NAMALWA (cell line): Measurements from ENCODE around the gene YBEY.

Source experiments
- DNase-seq: peaks from one replicate; pipeline ENCODE4 v3.0.0-alpha.2; 2015; ENCODE audit warnings: low spot score

YBEY gene

DNA sequence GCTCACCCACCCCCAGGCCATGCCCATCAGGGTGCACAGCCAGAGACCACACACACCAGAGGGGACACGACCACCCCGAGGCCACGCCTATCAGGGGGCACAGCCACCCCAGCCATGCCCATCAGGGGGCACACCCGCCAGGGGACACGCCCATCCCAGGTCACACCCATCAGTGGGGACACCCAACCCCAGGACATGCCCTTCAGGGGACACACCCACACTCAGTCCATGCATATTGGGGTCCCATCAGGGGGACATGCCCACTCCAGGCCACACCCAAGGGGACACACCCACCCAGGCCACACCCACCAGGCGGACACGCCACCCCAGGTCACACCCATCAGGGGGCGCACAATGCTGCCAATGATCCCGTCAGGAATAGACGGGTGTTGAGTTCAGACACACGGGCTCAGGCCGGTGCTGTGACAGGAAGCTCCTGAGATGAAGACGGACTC is 21.4 kb upstream of the YBEY start:
- DNase-seq = no peak

DNA sequence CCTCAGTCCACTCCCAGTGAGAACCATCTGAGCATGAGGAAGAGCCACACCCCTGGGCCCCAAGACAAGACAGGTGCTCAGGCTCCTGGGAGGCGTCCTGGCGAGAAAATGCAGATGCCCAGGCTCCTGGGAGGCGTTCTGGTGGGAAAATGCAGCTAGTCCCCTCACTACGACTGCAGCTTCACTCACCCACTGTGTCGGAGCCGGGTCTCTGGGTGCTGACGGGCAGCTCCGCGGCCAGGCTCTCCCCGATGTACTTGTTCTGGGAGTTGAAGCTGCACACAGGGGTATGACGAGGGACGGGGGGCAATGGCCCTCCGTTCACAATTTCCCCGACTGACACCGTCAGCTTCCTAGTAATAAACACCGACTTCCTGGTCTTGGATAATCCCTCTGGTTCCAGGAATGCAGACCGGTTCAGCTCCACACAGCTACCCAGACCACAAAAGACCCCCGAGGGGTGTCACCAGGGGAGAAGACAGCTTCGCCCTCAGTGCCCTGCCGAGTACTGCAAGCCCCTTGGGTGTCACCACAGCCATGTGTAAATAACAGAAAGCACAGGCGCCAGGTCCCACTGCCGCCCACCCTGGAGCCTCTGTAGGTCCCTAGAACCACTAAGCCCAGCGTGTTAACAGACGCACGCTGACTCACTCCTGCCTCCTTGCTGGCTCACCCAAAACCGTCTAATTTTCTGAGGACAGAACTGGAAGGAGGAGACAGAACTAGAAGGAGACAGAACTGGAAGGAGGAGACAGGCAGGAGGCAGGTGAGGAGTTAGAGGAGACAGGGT is 20.2 kb upstream of the YBEY start:
- no peak for DNase-seq

DNA sequence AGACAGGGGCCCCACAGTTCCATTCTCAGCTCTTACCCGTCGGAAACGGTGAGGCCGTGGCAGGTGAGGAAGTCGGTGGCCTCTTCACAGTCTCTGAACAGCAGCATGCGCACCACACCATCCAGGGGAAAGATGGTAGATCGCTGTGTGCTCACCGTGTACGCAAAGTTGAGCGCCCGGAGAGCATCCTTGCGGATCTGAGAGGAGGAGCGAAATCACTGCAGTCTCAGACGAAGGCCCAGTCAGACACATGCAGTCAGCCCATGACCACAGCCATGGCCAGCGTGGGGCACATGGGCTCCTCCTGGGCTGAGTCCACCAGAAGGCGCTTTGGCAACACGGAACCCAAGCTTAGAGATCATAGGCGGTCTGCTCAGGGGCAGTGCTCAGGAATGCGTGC is 19.2 kb upstream of the YBEY start:
- DNase-seq = no peak

DNA sequence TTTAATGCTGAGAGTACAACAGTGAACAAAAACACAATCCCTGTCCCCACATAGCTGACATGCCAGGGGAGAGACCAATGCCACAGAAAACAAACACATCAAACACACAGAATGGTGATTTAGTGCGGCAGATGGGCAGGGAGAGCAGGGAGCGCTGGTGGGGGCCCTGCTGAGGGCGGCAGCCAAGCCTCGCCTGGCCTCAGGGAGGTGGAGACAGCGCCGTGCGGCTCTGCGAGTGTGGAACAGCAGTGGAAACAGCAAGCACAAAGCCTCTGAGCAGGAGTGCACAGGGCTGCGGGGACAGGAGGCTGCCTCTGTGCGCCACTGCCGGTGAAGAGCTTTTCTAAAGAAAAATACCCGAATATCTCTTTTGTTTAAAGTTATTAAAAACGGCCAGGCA is 17.8 kb upstream of the YBEY start:
- no peak for DNase-seq

DNA sequence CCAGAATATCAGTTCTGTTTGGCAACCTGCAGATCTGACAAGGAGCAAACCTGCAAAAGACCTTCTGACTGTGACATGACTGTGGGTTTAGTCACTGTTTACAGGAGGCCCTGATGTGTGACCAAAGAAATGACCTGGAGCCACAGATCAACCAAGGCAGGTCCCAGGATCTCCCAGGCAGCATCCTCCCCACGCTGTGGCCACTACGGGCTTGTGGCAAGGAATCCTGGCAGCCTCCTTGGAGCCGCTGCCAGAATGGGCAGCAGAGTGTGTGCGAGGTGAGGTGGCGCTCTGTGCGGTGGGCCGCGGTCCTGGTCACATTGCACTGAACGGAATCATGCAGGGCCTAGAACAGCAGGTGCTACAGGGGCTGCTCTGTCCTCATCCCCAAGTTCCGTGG is 16.7 kb upstream of the YBEY start:
- DNase-seq = no peak

DNA sequence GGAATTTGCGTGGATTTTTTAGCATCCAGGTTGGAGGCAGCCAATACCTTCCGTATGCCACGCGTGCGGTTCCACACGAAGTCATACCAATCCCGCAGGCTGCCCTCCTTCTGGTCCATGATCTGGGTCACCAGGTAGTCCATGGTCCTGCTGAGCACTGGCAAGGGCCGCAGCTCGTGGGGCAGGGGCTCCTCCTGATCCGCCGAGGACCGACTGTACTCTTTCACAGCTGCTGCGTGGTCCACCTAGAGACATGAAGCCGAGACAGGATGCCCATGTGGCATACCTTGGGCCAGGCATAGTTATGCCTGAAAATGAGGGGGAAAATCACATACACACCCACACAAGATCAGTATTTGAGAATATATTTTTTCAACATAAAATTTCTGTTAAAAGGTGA is 12.8 kb upstream of the YBEY start:
- no peak for DNase-seq

DNA sequence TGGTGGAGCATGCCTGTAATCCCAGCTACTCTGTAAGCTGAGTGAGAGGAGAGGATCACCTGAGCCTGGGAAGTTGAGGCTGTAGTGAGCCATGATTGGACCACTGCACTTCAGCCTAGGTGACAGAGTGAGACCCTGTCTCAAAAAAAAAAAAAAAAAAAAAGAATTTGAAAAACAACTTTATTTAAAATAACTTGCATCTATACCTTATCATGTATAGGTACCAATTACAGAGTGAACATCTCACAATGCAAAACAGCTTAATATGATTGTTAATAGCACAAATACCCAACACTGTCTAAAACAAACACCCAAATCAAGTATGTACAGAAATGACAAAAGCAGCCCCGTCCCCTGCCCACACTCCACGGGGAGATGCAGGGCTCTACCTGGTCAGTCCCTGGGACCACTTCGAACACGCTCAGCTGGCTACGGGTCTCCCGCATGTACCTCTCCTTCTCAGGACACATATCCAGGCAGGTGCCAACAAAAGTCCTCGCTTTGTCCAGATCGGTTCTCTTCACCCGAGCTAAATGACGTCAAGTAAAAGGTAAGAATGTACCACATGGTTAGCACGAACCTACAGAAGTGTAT is 11.2 kb upstream of the YBEY start:
- no peak for DNase-seq

DNA sequence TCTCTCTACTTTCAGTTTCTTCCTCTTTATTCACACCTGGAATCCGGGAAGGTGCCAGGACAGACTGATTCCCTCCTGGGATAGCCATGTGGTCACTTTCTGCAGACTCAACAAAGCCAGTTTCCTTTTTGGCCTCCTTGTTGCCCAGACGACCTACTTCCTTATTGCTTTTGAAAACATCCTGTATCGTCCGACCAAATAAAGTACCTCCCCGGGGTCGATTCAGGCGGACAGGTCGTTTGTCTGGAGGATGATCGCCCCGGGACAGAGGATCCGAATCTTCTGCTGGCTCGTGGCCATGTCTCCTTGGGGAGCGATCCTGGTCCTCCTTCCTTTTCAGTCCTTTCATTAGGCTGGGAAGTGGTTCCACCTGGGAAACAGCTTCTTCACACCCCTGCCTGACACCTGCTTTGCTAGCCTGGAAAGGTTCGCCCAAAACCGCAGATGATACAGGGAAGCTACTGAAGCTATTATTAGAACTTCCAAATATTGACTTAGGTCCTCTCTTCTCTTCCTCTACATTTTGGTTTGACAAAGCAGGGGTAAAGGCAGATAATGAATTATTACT is 2.0 kb upstream of the YBEY start:
- no peak for DNase-seq

DNA sequence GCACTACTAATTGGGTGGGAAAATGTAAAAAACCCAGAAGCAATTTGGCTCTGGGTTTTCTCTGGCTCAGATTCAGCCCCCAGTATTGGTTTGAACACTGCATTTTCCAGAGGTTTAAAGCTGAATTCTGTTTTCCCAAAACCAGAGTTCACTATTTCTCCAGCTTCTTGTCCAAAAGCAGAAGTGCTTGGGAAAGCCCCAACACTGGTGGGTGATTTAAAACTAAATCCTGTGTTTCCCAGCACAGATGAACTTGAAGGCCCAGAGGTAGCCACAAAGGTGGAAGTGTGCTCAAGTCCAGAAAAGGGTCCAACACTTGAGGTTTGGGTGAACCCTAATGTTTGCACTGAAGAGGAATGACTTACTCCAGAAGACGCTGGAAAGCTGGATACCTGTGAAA is 1.4 kb upstream of the YBEY start:
- DNase-seq = no peak

DNA sequence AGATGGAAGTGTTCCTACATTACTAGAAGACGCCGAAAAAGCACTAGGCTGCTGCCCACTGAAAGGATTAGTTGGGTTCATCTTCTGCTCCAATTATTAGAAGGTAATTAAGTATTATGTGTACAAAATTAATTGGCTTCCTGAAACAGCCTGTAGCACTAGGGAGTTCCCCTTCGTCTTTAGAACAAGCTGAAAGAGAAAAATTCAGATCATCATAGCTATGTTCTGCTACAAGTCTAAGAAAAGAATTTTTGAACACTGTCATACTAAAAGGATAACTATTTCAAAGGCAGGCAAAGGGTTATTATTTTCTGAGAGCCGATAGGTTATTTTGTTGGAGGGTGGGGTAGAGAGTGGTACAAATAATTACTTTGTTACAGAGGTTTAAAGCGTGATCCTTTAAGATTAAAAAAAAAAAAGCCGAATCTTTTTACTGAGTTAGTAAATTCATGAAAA is 908 bp upstream of the YBEY start, which contains the start of gene MCM3AP:
Gene MCM3AP (minus strand): TSS at position 406 of the 456 bp plus-strand sequence. CDS start 325 bp downstream, at position 81.
- no peak for DNase-seq

DNA sequence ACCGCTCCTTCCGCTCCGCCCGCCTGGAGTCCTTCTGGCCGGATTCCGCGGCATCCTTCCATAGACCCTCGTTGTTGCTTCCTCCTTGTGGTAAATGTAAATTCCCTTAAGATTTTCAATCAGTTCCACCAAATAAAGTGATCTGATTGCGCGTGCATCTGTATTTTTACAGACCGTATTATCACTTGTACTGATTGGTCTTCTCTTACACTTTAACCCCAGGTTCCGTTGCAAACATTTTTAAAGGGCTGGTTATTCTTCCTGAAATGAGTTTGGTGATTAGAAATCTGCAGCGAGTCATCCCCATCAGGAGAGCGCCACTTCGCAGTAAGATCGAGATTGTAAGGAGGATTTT is 483 bp downstream of the YBEY start:
- no peak for DNase-seq

DNA sequence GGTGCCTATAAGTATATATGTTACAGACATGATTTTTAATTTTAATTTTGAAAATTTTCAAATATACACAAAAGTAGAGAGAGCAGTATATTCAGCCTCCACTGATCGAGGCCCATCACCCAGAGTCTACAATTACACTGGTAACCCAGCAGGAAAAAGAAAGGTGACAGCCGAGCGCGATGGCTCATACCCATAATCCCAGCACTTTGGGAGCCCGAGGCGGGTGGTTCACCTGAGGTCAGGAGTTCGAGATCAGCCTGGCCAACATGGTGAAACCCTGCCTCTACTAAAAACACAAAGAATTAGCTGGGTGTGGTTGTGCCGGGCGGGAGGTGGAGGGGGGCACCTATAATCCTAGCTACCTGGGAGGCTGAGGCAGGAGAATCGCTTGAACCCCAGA is 1.4 kb downstream of the YBEY start:
- DNase-seq = no peak

DNA sequence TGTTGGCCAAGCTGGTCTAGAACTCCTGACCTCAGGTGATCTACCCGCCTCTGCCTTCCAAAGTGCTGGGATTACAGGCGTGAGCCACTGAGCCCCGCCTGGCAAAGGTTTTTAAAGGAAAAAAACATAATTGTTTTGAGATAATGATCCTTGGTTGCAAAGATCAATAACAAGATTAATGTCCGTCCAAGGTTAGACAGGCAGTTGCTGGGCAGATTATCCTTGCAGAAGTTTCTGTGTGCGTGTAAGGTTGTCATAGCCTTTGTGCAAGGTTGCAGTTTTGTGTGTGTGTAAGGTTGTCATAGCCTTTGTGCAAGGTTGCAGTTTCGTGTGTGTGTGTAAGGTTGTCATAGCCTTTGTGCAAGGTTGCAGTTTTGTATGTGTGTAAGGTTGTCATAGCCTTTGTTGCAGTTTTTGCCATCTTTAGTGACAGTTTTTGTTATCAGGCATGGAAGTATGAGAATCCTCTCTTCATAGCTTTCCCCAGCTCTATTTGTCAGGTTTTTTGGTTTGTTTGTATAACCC is 3.6 kb downstream of the YBEY start:
- no peak for DNase-seq

DNA sequence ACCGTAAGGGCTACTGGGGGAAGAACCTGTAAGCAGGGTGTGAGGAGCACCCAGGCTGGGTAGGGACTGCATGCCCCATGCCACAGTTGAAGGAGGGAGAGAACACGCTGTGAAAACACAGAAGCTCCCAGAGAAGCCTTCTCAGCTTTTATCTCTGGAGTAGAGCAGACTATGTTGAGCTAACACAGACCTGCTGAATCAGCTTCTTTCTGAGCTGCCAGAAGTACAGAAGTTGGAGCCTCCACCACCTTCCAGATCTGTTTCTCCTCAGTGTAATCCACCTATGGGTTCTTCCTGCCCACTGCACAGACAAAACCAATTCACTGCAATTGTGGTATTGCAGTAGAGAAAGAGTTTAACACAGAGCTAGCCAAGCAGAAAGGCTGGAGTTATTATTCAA is 5.4 kb downstream of the YBEY start:
- DNase-seq = no peak

DNA sequence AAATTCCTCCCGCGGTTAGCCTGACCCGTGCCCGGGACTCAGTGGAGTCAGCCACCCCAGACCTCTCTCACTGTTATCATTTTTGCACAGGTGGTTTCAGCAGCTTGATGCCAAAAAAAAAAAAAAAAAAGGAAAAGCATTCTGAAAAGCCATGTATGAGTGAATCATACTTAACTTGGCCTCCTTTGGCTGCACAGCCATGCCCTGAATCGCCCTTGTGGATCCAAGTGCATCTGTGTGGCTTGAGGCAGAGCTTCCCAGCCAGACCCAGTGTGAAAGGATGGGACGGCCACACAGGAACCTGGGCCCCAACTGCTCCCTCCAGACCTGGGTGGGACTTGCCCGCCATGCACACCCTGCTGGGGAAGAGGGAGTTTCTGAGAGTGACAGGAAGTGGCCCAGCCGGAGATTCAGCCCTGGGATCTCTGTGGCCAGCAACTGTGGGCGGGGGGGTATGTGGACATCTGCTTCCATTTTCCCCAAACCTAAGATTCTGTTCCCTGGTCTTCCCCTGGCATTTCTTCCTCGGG is 8.6 kb downstream of the YBEY start:
- no peak for DNase-seq

DNA sequence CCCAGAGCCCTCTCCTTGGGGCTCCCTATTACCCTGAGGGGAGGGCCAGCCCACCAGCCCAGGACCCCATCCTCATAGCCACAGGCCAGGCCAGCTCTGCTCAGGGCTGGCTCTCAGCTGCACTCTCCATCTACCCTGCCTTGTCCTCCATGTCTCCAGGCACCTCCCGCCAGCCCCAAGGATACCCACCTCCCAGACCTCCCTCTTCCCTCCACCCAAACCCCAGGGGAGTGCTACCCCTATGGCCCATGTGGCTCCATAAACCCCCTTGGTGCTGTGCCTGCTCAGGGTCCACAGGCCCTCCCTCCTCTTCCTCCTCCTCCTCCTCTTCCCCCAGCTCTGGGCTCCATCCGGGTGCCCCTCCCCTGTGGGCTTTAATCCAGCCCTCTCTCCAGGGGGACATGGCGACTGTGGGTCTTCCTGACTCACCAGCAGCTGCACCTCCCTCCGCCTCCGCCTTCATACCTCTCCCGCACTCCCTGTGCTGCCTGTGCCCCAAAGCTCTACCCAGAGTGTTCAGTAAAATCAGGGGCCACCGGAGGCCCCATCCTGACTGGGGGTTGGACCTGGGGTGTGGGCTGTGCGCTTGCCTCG is 9.1 kb downstream of the YBEY start:
- DNase-seq = no peak

DNA sequence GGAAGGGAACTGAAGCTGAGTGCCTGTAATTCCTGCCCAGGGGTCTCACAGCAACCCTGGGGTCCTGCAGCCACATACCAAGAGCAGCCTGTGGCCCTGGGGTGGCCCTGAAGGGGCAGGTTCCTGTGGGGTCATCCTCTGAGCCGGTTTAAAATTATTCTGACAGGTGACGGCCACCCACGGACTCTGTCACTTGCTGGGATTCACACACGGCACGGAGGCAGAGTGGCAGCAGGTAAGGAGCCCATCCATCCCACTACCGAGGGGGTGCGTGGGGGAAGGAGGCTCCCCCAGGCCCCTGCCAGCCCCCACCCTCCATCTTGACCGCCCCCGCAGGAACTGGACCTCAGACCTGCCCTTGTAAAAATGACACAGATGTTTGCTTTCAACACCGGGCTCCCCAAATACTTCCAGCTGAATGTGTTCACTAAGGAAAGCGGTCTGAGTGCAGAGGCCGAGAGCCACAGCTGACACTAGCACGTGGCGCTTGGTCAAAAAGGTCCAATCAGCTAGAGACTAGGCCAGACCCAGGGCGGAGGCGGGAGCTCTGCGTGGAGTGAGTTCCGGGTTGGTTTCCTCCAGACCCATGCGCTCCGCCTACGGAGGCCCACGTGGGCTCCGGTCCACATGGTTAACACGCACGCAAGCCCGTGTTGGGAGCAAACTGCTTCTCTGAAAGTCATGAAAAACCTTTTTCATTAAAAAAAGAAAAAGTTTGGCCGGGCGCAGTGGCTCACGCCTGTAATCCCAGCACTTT is 10.0 kb downstream of the YBEY start:
- DNase-seq = no peak

DNA sequence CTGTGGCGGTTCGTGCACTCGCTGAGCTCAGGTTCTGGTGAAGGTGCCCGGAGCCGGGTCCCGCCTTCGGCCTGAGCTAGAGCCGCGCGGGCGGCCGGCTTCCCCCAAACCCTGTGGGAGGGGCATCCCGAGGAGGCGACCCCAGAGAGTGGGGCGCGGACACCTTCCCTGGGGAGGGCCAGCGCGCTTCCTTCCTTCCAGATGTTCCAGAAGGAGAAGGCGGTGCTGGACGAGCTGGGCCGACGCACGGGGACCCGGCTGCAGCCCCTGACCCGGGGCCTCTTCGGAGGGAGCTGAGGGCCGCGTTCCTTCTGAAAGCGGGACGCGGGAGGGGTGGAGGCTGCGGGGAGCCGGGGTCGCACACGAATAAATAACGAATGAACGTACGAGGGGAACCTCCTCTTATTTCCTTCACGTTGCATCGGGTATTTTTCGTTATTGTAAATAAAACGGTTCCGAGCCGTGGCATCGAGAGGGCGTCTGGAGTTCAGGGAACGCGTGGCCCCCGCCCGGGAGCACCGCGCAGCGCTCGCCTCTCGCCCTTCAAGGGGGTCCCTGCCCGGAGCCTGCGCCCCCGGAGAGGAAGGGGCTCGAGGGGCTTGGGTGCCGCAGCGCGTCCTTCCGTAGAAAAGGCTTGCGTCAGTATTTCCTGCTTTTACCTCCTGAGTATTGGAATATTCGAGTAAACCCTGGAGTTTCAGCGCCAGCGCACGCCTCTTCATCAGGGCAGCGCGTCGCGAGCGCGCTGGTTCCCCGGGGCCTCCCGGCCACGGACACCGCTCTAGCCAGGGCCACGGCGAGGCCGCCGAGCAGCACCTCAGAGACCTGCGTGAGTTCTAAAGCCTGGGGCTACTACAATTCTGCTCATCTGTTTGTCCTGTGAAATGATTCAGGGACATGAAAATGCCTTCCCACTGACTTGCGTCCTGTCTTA is 11.5 kb downstream of the YBEY start:
- DNase-seq = no peak

DNA sequence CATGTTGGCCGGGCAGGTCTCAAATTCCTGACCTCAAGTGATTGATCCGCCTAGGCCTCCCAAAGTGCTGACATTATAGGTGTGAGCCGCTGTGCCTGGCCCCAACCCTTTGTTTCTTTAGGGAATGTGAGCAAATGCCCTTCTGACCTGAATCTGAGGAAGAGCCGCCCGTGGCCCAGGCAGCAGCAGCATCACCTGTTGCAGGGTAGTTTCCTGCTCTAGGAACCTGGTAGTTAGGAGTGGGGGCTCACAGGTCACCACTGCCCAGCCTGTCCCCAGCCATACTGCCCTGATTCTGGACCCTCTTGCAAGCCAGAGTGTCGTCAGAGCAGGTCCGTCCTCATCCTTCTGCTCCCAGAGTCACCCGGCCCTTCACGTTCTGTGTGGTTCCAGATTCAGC is 13.0 kb downstream of the YBEY start:
- DNase-seq = no peak

DNA sequence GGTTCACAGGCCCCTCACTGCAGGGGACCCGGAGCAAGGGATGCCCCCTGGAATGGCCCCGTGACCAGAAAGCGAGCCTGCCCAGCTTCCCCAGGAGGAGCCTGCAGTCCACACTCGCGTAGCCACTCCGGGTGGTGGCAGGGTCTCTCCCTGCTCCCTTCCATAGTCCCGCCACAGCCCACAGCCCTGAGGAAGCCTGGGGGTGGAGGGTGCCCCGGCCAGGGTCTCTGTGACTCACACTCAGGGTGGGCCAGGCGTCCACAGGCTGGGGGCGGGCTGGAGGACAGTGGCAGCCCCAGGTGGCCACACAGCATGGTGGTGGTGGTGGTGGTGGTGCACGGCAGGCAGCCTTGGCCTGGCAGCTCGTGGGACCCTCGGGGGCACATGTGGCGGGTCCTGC is 15.6 kb downstream of the YBEY start:
- no peak for DNase-seq

DNA sequence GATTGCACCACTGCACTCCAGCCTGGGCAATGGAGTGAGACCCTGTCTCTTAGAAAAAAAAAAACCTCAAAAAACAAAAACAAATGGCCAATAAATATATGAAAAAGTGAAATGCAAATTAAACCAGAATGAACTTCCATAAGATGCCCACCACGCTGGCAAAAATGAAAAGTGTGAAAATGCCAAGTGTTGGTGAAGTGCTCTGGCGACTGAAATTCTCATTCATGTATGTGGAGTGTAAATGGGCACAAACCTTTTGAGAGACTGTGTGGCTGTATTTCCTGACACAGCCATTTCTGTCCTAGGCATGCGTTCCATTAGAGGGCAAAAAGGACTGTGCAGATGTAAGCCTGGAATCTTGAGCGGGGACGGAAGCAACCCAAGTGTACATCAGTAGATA is 18.3 kb downstream of the YBEY start:
- no peak for DNase-seq
